CD4-positive, CD25-positive, alpha-beta regulatory T cell (primary cell): Measurements from ENCODE around the gene KSR1. TPM values are rescaled to one million over a fixed set of nuclear protein-coding genes. Genes with fewer than 3 reads are reported as not detected.
A peak's percentile ranks its signal among the peaks of the same experiment; 100 is the strongest.

ENCODE experiments used
- ATAC-seq, 2 donors: fragments of 150-1000 bp; cut with Tn5 transposase; one replicate each; pipeline ENCODE4 v1.10.0; 2021; ENCODE audit warnings: low read depth in 2 of 2, moderate number of reproducible peaks in 2 of 2, moderate library complexity in 1 of 2
- DNase-seq, 3 donors: peaks; one replicate each; pipeline versions ENCODE4 v3.0.0 to v3.0.0-alpha.2; 2012 to 2022; ENCODE audit warnings: mixed read lengths in 1 of 3
- H3K27ac ChIP-seq: one replicate; pipeline ENCODE4 v1.7.0; 2013; ENCODE audit warnings: mild to moderate bottlenecking, low read length; ENCODE audit not compliant: insufficient read depth, poor library complexity, severe bottlenecking
- H3K27me3 ChIP-seq: one replicate; pipeline ENCODE4 v1.7.0; 2013; ENCODE audit warnings: low read length; ENCODE audit not compliant: control insufficient read depth, insufficient read depth
- H3K36me3 ChIP-seq: one replicate; pipeline ENCODE4 v1.7.0; 2013; ENCODE audit warnings: mild to moderate bottlenecking, low read length, moderate library complexity; ENCODE audit not compliant: control insufficient read depth, insufficient read depth
- H3K4me1 ChIP-seq: 2 replicates; pipeline ENCODE4 v1.7.0; 2013; ENCODE audit warnings: mild to moderate bottlenecking, low read length; ENCODE audit not compliant: insufficient read depth, control insufficient read depth, poor library complexity, severe bottlenecking
- H3K4me3 ChIP-seq: one replicate; pipeline ENCODE4 v1.7.0; 2013; ENCODE audit warnings: low read depth, mild to moderate bottlenecking, low read length, moderate library complexity
- H3K9me3 ChIP-seq, 2 experiments: 1 replicate in 1 of 2; 2 replicates in 1 of 2; pipeline ENCODE4 v1.7.0; 2013; ENCODE audit warnings: low read length in 2 of 2, mild to moderate bottlenecking in 1 of 2, moderate library complexity in 1 of 2; ENCODE audit not compliant: control insufficient read depth in 2 of 2
- H3K27ac Mint-ChIP-seq, 3 donors: one replicate each; pipeline ENCODE4 v1.8.0; 2020 to 2022; ENCODE audit warnings: mild to moderate bottlenecking in 3 of 3, mixed read lengths in 3 of 3, moderate library complexity in 2 of 3
- H3K27me3 Mint-ChIP-seq: one replicate; pipeline ENCODE4 v1.8.0; 2022; ENCODE audit warnings: mild to moderate bottlenecking, mixed read lengths
- H3K36me3 Mint-ChIP-seq: one replicate; pipeline ENCODE4 v1.8.0; 2020; ENCODE audit warnings: mixed read lengths
- H3K4me1 Mint-ChIP-seq, 4 donors: one replicate each; pipeline ENCODE4 v1.8.0; 2020 to 2022; ENCODE audit warnings: mixed read lengths in 4 of 4, mild to moderate bottlenecking in 1 of 4
- H3K4me3 Mint-ChIP-seq, 4 donors: one replicate each; pipeline ENCODE4 v1.8.0; 2020 to 2022; ENCODE audit warnings: mild to moderate bottlenecking in 4 of 4, mixed read lengths in 4 of 4, moderate library complexity in 3 of 4
- H3K9me3 Mint-ChIP-seq, 7 donors: one replicate each; pipeline ENCODE4 v1.8.0; 2020 to 2022; ENCODE audit warnings: mixed read lengths in 7 of 7, mild to moderate bottlenecking in 3 of 7, moderate library complexity in 2 of 7
- polyA plus RNA-seq, 4 donors: library from polyadenylated mRNA; unstranded; fragments of 300-500 nt; fragmentation: Illumina TruSeq; gene quantifications; one replicate each; pipeline ENCODE4 v1.2.3, GENCODE V29; 2021
- total RNA-seq: library from RNA; stranded (reverse); gene quantifications from one replicate; pipeline ENCODE4 v1.2.3, GENCODE V29; 2022

Gene KSR1
- total and polyA plus RNA-seq, 5 donors from 2014 or later = 1.2 to 69.5 (median 1.7) TPM

DNA sequence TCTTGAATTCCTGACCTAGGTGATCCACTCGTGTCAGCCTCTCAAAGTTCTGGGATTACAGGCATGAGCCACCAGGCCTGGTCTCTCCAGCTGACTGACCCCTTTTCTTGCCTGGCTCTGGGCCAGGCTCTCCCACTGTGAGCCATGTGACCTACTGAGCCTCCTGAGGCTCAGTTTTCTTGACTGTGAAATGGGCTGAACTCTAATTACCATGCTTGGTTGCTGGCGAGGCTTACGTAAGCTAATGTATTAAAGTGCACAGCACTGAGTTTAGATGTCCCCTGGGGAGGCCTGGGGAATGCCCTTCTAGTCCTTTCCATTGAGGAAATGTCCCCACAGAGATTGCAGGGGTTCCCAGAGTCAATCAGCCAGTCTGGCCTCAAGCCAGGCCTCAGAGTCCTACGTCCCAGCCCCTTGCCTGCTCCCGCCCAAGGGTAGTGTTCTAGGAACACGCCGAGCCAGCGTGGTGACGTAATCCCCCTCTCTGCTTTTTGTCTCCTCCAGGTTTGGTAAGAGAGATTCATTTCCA is 129.0 kb downstream of the KSR1 start:
- Histone ChIP-seq H3K27me3 (no peaks in the 10 kb centered on the region), H3K4me1 (no peaks in the 10 kb centered on the region), H3K9me3 (no peaks in the 10 kb centered on the region), H3K27ac (no peak overlapping the region), H3K36me3 (peaks cover 10% of the 10 kb centered on the region), H3K4me3 (no peak overlapping the region)
- Mint-ChIP-seq H3K4me1 (peaks cover 0 to 5% (median 2%) of the 10 kb centered on the region in 4 donors), H3K36me3 (peaks cover 28% of the 10 kb centered on the region), H3K27ac (peak overlapping the region in 1 of 3 donors; percentile 32), H3K27me3 (no peaks in the 10 kb centered on the region), H3K4me3 (no peak overlapping the region), H3K9me3 (no peaks in the 10 kb centered on the region)
- ATAC-seq (no peak), DNase-seq (no peak)

- Mint-ChIP-seq H3K27ac (no peak overlapping the region), H3K4me3 (no peak overlapping the region), H3K36me3 (peaks cover 28% of the 10 kb centered on the region), H3K27me3 (no peaks in the 10 kb centered on the region), H3K9me3 (no peaks in the 10 kb centered on the region), H3K4me1 (peaks cover 0 to 5% (median 2%) of the 10 kb centered on the region in 4 donors)
- Histone ChIP-seq H3K27ac (no peak overlapping the region), H3K4me3 (no peak overlapping the region), H3K9me3 (no peaks in the 10 kb centered on the region), H3K4me1 (no peaks in the 10 kb centered on the region), H3K36me3 (peaks cover 11% of the 10 kb centered on the region), H3K27me3 (no peaks in the 10 kb centered on the region)
- ATAC-seq (no peak), DNase-seq (no peak)
Observed at GRCh38 chr17:27585792-27586191, 129.5 kb downstream of the KSR1 start.

- DNase-seq (no peak), ATAC-seq (no peak)
- H3K27me3 ChIP-seq = no peaks in the 10 kb centered on the region
- Mint-ChIP-seq H3K4me1 (peaks cover 0 to 4% (median 2%) of the 10 kb centered on the region in 4 donors), H3K9me3 (no peaks in the 10 kb centered on the region), H3K27ac (no peak overlapping the region), H3K4me3 (no peak overlapping the region), H3K27me3 (no peaks in the 10 kb centered on the region), H3K36me3 (peaks cover 28% of the 10 kb centered on the region)
- H3K9me3 ChIP-seq = no peaks in the 10 kb centered on the region
- no peak overlapping the region for H3K4me3 ChIP-seq
- no peak overlapping the region for H3K27ac ChIP-seq
- H3K36me3 ChIP-seq = peaks cover 11% of the 10 kb centered on the region
- H3K4me1 ChIP-seq = no peaks in the 10 kb centered on the region
Observed at GRCh38 chr17:27586203-27586721, 130.0 kb downstream of the KSR1 start.

DNA sequence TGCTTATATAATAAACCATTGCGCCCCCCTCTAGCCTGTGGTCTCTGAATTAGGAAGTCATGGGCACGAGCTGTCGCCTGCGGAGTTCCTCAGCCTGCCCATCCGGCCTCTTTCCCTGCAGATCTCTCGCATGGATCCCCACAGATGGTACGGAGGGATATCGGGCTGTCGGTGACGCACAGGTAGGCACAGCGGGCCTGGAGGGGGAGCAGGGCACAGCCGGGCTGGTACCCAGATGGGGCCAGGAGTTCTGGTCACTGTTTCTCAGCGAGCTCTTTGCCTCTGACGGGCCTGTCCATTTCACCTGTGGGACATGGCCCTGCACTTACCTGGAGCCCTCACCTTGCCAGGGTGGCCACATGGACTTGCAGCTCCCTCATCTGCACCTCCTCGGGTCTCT is 132.1 kb downstream of the KSR1 start:
- Histone ChIP-seq H3K27me3 (no peaks in the 10 kb centered on the region), H3K4me3 (no peak overlapping the region), H3K27ac (no peak overlapping the region), H3K9me3 (no peaks in the 10 kb centered on the region), H3K36me3 (peaks cover 7% of the 10 kb centered on the region), H3K4me1 (no peaks in the 10 kb centered on the region)
- DNase-seq (no peak), ATAC-seq (no peak)
- Mint-ChIP-seq H3K27ac (no peak overlapping the region), H3K9me3 (no peaks in the 10 kb centered on the region), H3K27me3 (peaks cover 4% of the 10 kb centered on the region), H3K4me1 (no peaks in the 10 kb centered on the region), H3K36me3 (peaks cover 31% of the 10 kb centered on the region), H3K4me3 (no peak overlapping the region)

GRCh38 chr17:27590864-27591263 is 134.6 kb downstream of the KSR1 start:
- Histone ChIP-seq H3K4me3 (no peak overlapping the region), H3K9me3 (no peaks in the 10 kb centered on the region), H3K27ac (no peak overlapping the region), H3K36me3 (peaks cover 8% of the 10 kb centered on the region), H3K4me1 (no peaks in the 10 kb centered on the region), H3K27me3 (no peaks in the 10 kb centered on the region)
- Mint-ChIP-seq H3K4me1 (no peaks in the 10 kb centered on the region), H3K4me3 (no peak overlapping the region), H3K36me3 (peaks cover 27% of the 10 kb centered on the region), H3K27ac (peak overlapping the region in 1 of 3 donors; percentile 12), H3K27me3 (peaks cover 4% of the 10 kb centered on the region), H3K9me3 (no peaks in the 10 kb centered on the region)
- ATAC-seq (no peak), DNase-seq (no peak)

GRCh38 chr17:27591986-27592385 is 135.7 kb downstream of the KSR1 start:
- H3K4me1 Mint-ChIP-seq = no peaks in the 10 kb centered on the region
- no peaks in the 10 kb centered on the region for H3K27me3 ChIP-seq
- peaks cover 32% of the 10 kb centered on the region for H3K36me3 Mint-ChIP-seq
- peaks cover 4% of the 10 kb centered on the region for H3K27me3 Mint-ChIP-seq
- H3K4me3 ChIP-seq = no peak overlapping the region
- peaks cover 13% of the 10 kb centered on the region for H3K36me3 ChIP-seq
- no peaks in the 10 kb centered on the region for H3K9me3 Mint-ChIP-seq
- peak overlapping the region in 1 of 3 donors; percentile 63 for H3K27ac Mint-ChIP-seq
- no peak overlapping the region for H3K4me3 Mint-ChIP-seq
- H3K9me3 ChIP-seq = no peaks in the 10 kb centered on the region
- no peaks in the 10 kb centered on the region for H3K4me1 ChIP-seq
- H3K27ac ChIP-seq = no peak overlapping the region
- ATAC-seq (no peak), DNase-seq (no peak)

GRCh38 chr17:27593232-27593856 is 137.1 kb downstream of the KSR1 start:
- no peaks in the 10 kb centered on the region for H3K9me3 ChIP-seq
- Mint-ChIP-seq H3K4me1 (no peaks in the 10 kb centered on the region), H3K27me3 (peaks cover 4% of the 10 kb centered on the region), H3K9me3 (no peaks in the 10 kb centered on the region), H3K36me3 (peaks cover 34% of the 10 kb centered on the region), H3K27ac (no peak overlapping the region), H3K4me3 (no peak overlapping the region)
- no peak for DNase-seq
- H3K36me3 ChIP-seq = peaks cover 14% of the 10 kb centered on the region
- H3K4me1 ChIP-seq = no peaks in the 10 kb centered on the region
- H3K4me3 ChIP-seq = no peak overlapping the region
- no peak for ATAC-seq
- H3K27me3 ChIP-seq = no peaks in the 10 kb centered on the region
- no peak overlapping the region for H3K27ac ChIP-seq

DNA sequence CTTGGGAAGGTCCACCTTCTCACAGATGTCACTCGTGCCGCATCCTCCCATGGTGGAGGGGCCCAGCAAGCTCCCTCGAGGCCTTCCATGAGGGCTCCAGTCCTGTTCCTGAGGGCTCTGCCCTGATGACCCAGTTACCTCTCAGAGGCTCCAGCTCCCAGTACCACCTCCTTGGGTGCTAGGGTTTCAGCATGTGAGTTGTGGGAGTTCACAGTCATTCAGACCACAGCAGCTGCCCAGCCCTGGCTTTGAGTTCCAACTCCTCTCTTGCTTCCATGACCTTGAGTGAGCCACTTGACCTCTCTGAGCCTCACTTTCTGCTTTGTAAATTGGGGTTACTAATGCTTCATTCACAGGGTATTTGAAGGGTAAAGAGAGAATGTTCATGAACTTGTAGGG is 137.6 kb downstream of the KSR1 start:
- no peaks in the 10 kb centered on the region for H3K4me1 ChIP-seq
- Mint-ChIP-seq H3K4me3 (no peak overlapping the region), H3K9me3 (no peaks in the 10 kb centered on the region), H3K27me3 (peaks cover 4% of the 10 kb centered on the region), H3K4me1 (no peaks in the 10 kb centered on the region), H3K36me3 (peaks cover 39% of the 10 kb centered on the region), H3K27ac (no peak overlapping the region)
- H3K4me3 ChIP-seq = no peak overlapping the region
- ATAC-seq (no peak), DNase-seq (no peak)
- H3K27ac ChIP-seq = no peak overlapping the region
- H3K9me3 ChIP-seq = no peaks in the 10 kb centered on the region
- no peaks in the 10 kb centered on the region for H3K27me3 ChIP-seq
- H3K36me3 ChIP-seq = peaks cover 14% of the 10 kb centered on the region
